B cell (primary cell): ENCODE data around the gene PROSER1. TPM values are rescaled to one million over a fixed set of nuclear protein-coding genes. Genes with fewer than 3 reads are reported as not detected.

ENCODE experiments used
- ATAC-seq: fragments of 200-7000 bp; cut with Tn5 transposase; one replicate; pipeline ENCODE4 v1.10.0; 2021; ENCODE audit warnings: low read depth, mild to moderate bottlenecking, moderate number of reproducible peaks, moderate library complexity
- CTCF ChIA-PET: fragments of 350-600 bp; sonication (Branson Sonifier 250); formaldehyde crosslinking; loops from one replicate; lab custom pipeline; 2021; ENCODE audit warnings: antibody characterized with exemption, inconsistent platforms; lab: Charles Lee
- POLR2A ChIA-PET: fragments of 350-600 bp; sonication (Branson Sonifier 250); formaldehyde crosslinking; loops from one replicate; lab custom pipeline; 2021; ENCODE audit warnings: antibody characterized with exemption; lab: Charles Lee
- DNase-seq: peaks from one replicate; pipeline ENCODE4 v3.0.0; 2013
- H2AFZ ChIP-seq: 2 replicates; pipeline ENCODE4 v1.6.1; 2012; ENCODE audit warnings: mild to moderate bottlenecking, low read depth, low read length; ENCODE audit not compliant: insufficient read depth, poor library complexity, severe bottlenecking
- H3K27ac ChIP-seq, 2 donors: 1 replicate in 1 of 2; 2 replicates in 1 of 2; pipeline ENCODE4 v1.5.1; 2012 to 2013; ENCODE audit warnings: low read length in 2 of 2, mild to moderate bottlenecking in 2 of 2, moderate library complexity in 1 of 2
- H3K27me3 ChIP-seq, 4 experiments: fragments of 200-600 bp in 1 of 4; sonication (generic) in 1 of 4; replicated peaks in 1 of 4; 1 replicate in 2 of 4; 2 replicates in 2 of 4; pipeline versions ENCODE4 v1.6.1 to v1.7.0; 2013 to 2016; ENCODE audit warnings: low read length in 3 of 4, mild to moderate bottlenecking in 2 of 4, mixed read lengths in 1 of 4, moderate library complexity in 1 of 4; ENCODE audit not compliant: insufficient read depth in 4 of 4, control insufficient read depth in 3 of 4; ENCODE audit errors: control extremely low read depth in 1 of 4
- H3K36me3 ChIP-seq, 2 experiments: replicated peaks in 1 of 2; 1 replicate in 1 of 2; 2 replicates in 1 of 2; pipeline versions ENCODE4 v1.6.1 to v1.7.1; 2013; ENCODE audit warnings: low read length in 1 of 2; ENCODE audit not compliant: insufficient read depth in 2 of 2, control insufficient read depth in 1 of 2; ENCODE audit errors: control extremely low read depth in 1 of 2, extremely low read depth in 1 of 2
- H3K4me1 ChIP-seq, 2 donors: fragments of 200-600 bp in 1 of 2; sonication (generic) in 1 of 2; 1 replicate in 1 of 2; 2 replicates in 1 of 2; pipeline versions ENCODE4 v1.5.1 to v1.6.1; 2013 to 2017; ENCODE audit warnings: low read length in 2 of 2; ENCODE audit not compliant: control insufficient read depth in 2 of 2, insufficient read depth in 2 of 2
- H3K4me2 ChIP-seq: replicated peaks from 2 replicates; pipeline ENCODE3; 2012; ENCODE audit warnings: mild to moderate bottlenecking, low read depth, low read length; ENCODE audit not compliant: poor library complexity, severe bottlenecking
- H3K4me3 ChIP-seq, 5 experiments: fragments of 200-600 bp in 1 of 5; sonication (generic) in 1 of 5; 1 replicate in 3 of 5; 2 replicates in 2 of 5; pipeline versions ENCODE4 v1.5.1 to v1.7.0; 2011 to 2016; ENCODE audit warnings: low read length in 4 of 5, mild to moderate bottlenecking in 4 of 5, low read depth in 2 of 5, control low read depth in 1 of 5, moderate library complexity in 1 of 5; ENCODE audit not compliant: insufficient read depth in 1 of 5; ENCODE audit errors: control extremely low read depth in 1 of 5, extremely low read depth in 1 of 5
- H3K79me2 ChIP-seq: fragments of 200-600 bp; sonication (generic); one replicate; pipeline ENCODE4 v1.6.0; 2016; ENCODE audit warnings: low read length; ENCODE audit not compliant: control insufficient read depth, insufficient read depth
- H3K9ac ChIP-seq: fragments of 200-600 bp; sonication (generic); 2 replicates; pipeline ENCODE4 v1.6.1; 2017; ENCODE audit warnings: mild to moderate bottlenecking, low read length, moderate library complexity
- H3K9me3 ChIP-seq, 3 donors: one replicate each; pipeline versions ENCODE4 v1.6.1 to v1.7.1; 2013; ENCODE audit warnings: low read length in 2 of 3; ENCODE audit not compliant: control insufficient read depth in 2 of 3, insufficient read depth in 1 of 3; ENCODE audit errors: control extremely low read depth in 1 of 3
- H4K20me1 ChIP-seq: 2 replicates; pipeline ENCODE4 v1.6.0; 2012; ENCODE audit warnings: mild to moderate bottlenecking, low read length; ENCODE audit not compliant: insufficient read depth, control insufficient read depth, poor library complexity, severe bottlenecking
- H3K27ac Mint-ChIP-seq: one replicate; pipeline ENCODE4 v1.8.0; 2021; ENCODE audit warnings: mixed read lengths
- H3K27me3 Mint-ChIP-seq: one replicate; pipeline ENCODE4 v1.8.0; 2021; ENCODE audit warnings: mixed read lengths
- H3K4me1 Mint-ChIP-seq: one replicate; pipeline ENCODE4 v1.8.0; 2021; ENCODE audit warnings: mixed read lengths
- H3K4me3 Mint-ChIP-seq: one replicate; pipeline ENCODE4 v1.8.0; 2021; ENCODE audit warnings: mixed read lengths
- H3K9me3 Mint-ChIP-seq: one replicate; pipeline ENCODE4 v1.8.0; 2022; ENCODE audit warnings: mixed read lengths; ENCODE audit not compliant: insufficient read depth
- CTCF ChIP-seq: fragments of 200-600 bp; IDR thresholded peaks from one replicate; pipeline ENCODE4 v1.8.0; 2022; ENCODE audit warnings: antibody characterized with exemption, mild to moderate bottlenecking
- EZH2 ChIP-seq: IDR thresholded peaks from 2 replicates; pipeline ENCODE4 v1.6.1; 2012; ENCODE audit warnings: borderline replicate concordance, low read depth, mild to moderate bottlenecking, moderate library complexity, low read length; ENCODE audit not compliant: insufficient read depth, poor library complexity, severe bottlenecking
- WGBS: methylation state at CpG from one replicate; pipeline ENCODE4 v1.1.5; 2013; ENCODE audit warnings: missing lambda C conversion rate; ENCODE audit not compliant: insufficient coverage; 5-methylcytosine and 5-hydroxymethylcytosine counted together
- intact Hi-C: fragments of 100-400 bp; cut with micrococcal nuclease; formaldehyde crosslinking; loops from one replicate; pipeline ENCODE4 v1.10.0; 2022
- polyA plus RNA-seq: library from polyadenylated mRNA; depleted of rRNA; stranded (reverse); fragments of >200 nt; gene quantifications from 2 replicates; pipeline ENCODE4 v1.2.3, GENCODE V29; 2012
- total RNA-seq, 2 donors: library from RNA; stranded (reverse); fragments of 120-200 nt in 1 of 2; gene quantifications; 1 replicate in 1 of 2; 2 replicates in 1 of 2; pipeline versions ENCODE4 v1.2.3 to v1.2.4, GENCODE V29; 2013 to 2022

Gene PROSER1
- total and polyA plus RNA-seq, 2 donors (not counting 1 experiment from before 2014, with no cell fraction given): 18.1 to 63.5 TPM

- peaks cover 22% of the 10 kb centered on the region for H4K20me1 ChIP-seq
- peak overlapping the region; percentile 87 for H3K4me2 ChIP-seq
- TF ChIP-seq CTCF: no peak
- no peak for TF ChIP-seq EZH2
- no peaks in the 10 kb centered on the region for H3K27me3 Mint-ChIP-seq
- peaks cover 0 to 7% of the 10 kb centered on the region in 2 experiments for H3K36me3 ChIP-seq
- ATAC-seq (peak; percentile 19), DNase-seq (no peak)
- ChIA-PET CTCF (no interaction called here), POLR2A (interaction anchor here (1.9 kb wide), 1 partner anchor 689 kb away, joined by 4 read pairs; the partner anchor contains the start of gene UFM1)
- peak overlapping the region; percentile 89 for H3K9ac ChIP-seq
- peak overlapping the region; percentile 95 for H2AFZ ChIP-seq
- H3K79me2 ChIP-seq: peaks cover 51% of the 10 kb centered on the region
- no peaks in the 10 kb centered on the region for H3K9me3 Mint-ChIP-seq
- intact Hi-C loops: loop anchor here (1.0 to 10.0 kb wide), 4 partner anchors 617 to 1979 kb away; partner anchors contain the start of genes COG6, MRPS31 and SUPT20H
- H3K4me1 ChIP-seq: peaks cover 30 to 35% of the 10 kb centered on the region in 2 donors
- H3K9me3 ChIP-seq: no peaks in the 10 kb centered on the region
- H3K4me3 ChIP-seq: peak overlapping the region; percentile 67 to 99 (median 90)
- peaks cover 55% of the 10 kb centered on the region for H3K4me1 Mint-ChIP-seq
- H3K27me3 ChIP-seq: no peaks in the 10 kb centered on the region
- H3K4me3 Mint-ChIP-seq: peak overlapping the region; percentile 92
- 1% methylated on average over 9 of the region's 15 CpGs for WGBS
- H3K27ac Mint-ChIP-seq: peak overlapping the region; percentile 100
- H3K27ac ChIP-seq: peak overlapping the region; percentile 81 to 95
Measured at GRCh38 chr13:39038569-39039030, 711 bp upstream of the PROSER1 start.

GRCh38 chr13:39037410-39037879 is 444 bp downstream of the PROSER1 start:
- POLR2A ChIA-PET: interaction anchor here (1.9 kb wide), 1 partner anchor 688 kb away, joined by 4 read pairs; the partner anchor contains the start of gene UFM1
- Mint-ChIP-seq H3K27ac (peak overlapping the region; percentile 100), H3K9me3 (no peaks in the 10 kb centered on the region), H3K4me1 (peaks cover 55% of the 10 kb centered on the region), H3K27me3 (no peaks in the 10 kb centered on the region), H3K4me3 (peak overlapping the region; percentile 92)
- CTCF ChIA-PET: interaction anchor here (0.9 kb wide), 1 partner anchor 13 kb away, joined by 3 read pairs; no protein-coding TSS in a partner anchor
- WGBS: under 1% methylated on average over 39 of the region's 39 CpGs
- H3K27ac ChIP-seq: peak overlapping the region; percentile 81 to 95
- ATAC-seq: no peak
- peaks cover 55% of the 10 kb centered on the region for H3K79me2 ChIP-seq
- H3K27me3 ChIP-seq: no peaks in the 10 kb centered on the region
- peaks cover 0 to 7% of the 10 kb centered on the region in 2 experiments for H3K36me3 ChIP-seq
- H3K9ac ChIP-seq: peak overlapping the region; percentile 89
- H3K4me1 ChIP-seq: peaks cover 30 to 35% of the 10 kb centered on the region in 2 donors
- no peaks in the 10 kb centered on the region for H3K9me3 ChIP-seq
- peak overlapping the region; percentile 67 to 99 (median 90) for H3K4me3 ChIP-seq
- peak overlapping the region; percentile 95 for H2AFZ ChIP-seq
- DNase-seq: no peak
- intact Hi-C loops: loop anchor here (10.0 kb wide), 2 partner anchors 1547 to 1737 kb away; partner anchors contain the start of gene MRPS31
- TF ChIP-seq CTCF: no peak
- no peak for TF ChIP-seq EZH2
- peaks cover 26% of the 10 kb centered on the region for H4K20me1 ChIP-seq
- peak overlapping the region; percentile 87 for H3K4me2 ChIP-seq
